Activated B cell treated with CpG ODN at 0.5 μM for 24 hours (primary cell): ENCODE data around the gene NKAIN2. TPM values are rescaled to one million over a fixed set of nuclear protein-coding genes. Genes with fewer than 3 reads are reported as not detected.
"Not testable (repeated sequence)": the region's sequence is repeated elsewhere in the genome, so short reads cannot be mapped to it uniquely, and the experiment has no call there.

Source experiments
- ATAC-seq: fragments of 200-7000 bp; cut with Tn5 transposase; one replicate; pipeline ENCODE4 v1.10.0; 2021; ENCODE audit warnings: low read depth, mild to moderate bottlenecking, moderate library complexity
- CTCF ChIA-PET: fragments of 350-600 bp; sonication (Branson Sonifier 250); formaldehyde crosslinking; loops from one replicate; lab custom pipeline; 2021; ENCODE audit warnings: antibody characterized with exemption; lab: Charles Lee
- POLR2A ChIA-PET: fragments of 350-600 bp; sonication (Branson Sonifier 250); formaldehyde crosslinking; loops from one replicate; lab custom pipeline; 2021; ENCODE audit warnings: antibody characterized with exemption; lab: Charles Lee
- DNase-seq: peaks from one replicate; pipeline ENCODE4 v3.0.0; 2022
- H3K27ac Mint-ChIP-seq: one replicate; pipeline ENCODE4 v1.8.0; 2020; ENCODE audit warnings: mixed read lengths
- H3K27me3 Mint-ChIP-seq: one replicate; pipeline ENCODE4 v1.8.0; 2021; ENCODE audit warnings: mixed read lengths
- H3K36me3 Mint-ChIP-seq: one replicate; pipeline ENCODE4 v1.8.0; 2021; ENCODE audit warnings: low read depth, mixed read lengths
- H3K4me1 Mint-ChIP-seq: one replicate; pipeline ENCODE4 v1.8.0; 2021; ENCODE audit warnings: mixed read lengths
- H3K4me3 Mint-ChIP-seq: one replicate; pipeline ENCODE4 v1.8.0; 2020; ENCODE audit warnings: mild to moderate bottlenecking, mixed read lengths
- H3K9me3 Mint-ChIP-seq: one replicate; pipeline ENCODE4 v1.8.0; 2020; ENCODE audit warnings: mixed read lengths
- intact Hi-C: fragments of 100-400 bp; cut with micrococcal nuclease; formaldehyde crosslinking; loops from one replicate; pipeline ENCODE4 v1.15.1; 2024
- total RNA-seq: library from RNA; stranded (reverse); gene quantifications from 2 replicates; pipeline ENCODE4 v1.2.3, GENCODE V29; 2022
- TF ChIP-seq, protein P1 (sequence below): fragments of 200-600 bp; IDR thresholded peaks from one replicate; pipeline ENCODE4 v1.8.0; 2022; ENCODE audit warnings: antibody characterized with exemption, mild to moderate bottlenecking

The NKAIN2 gene
- total RNA-seq, 1 donor from 2014 or later = not detected

- intact Hi-C loops = no loop called here
These were observed 589.9 kb downstream of the NKAIN2 start for GRCh38 chr6:124393536-124393935.

DNA sequence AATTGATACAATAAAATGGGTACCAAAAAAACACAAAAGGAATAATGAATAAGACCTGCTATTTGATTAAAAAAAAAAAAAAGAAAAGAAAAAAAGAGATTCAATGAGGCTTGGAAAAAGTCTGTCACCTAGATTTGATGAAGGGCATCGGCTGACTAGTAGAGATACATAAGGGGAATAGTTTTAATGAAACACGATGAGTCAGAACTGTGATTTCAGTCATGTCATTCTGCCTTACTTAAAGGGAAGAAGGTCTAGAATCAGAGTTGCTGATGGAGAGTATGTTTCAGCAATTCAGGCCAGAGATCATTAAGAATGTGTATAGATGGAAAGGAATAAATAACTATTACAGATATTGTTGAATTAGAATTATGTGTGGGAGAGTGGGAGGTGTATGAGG is 592.7 kb downstream of the NKAIN2 start:
- Mint-ChIP-seq H3K27me3 (no peaks in the 10 kb centered on the region), H3K9me3 (peaks cover 7% of the 10 kb centered on the region), H3K4me3 (no peak overlapping the region), H3K27ac (no peak overlapping the region), H3K4me1 (no peaks in the 10 kb centered on the region), H3K36me3 (no peaks in the 10 kb centered on the region)
- DNase-seq (no peak), ATAC-seq (no peak)
- POLR2A ChIA-PET = no interaction called here
- CTCF ChIA-PET = no interaction called here
- TF ChIP-seq, protein P1, sequence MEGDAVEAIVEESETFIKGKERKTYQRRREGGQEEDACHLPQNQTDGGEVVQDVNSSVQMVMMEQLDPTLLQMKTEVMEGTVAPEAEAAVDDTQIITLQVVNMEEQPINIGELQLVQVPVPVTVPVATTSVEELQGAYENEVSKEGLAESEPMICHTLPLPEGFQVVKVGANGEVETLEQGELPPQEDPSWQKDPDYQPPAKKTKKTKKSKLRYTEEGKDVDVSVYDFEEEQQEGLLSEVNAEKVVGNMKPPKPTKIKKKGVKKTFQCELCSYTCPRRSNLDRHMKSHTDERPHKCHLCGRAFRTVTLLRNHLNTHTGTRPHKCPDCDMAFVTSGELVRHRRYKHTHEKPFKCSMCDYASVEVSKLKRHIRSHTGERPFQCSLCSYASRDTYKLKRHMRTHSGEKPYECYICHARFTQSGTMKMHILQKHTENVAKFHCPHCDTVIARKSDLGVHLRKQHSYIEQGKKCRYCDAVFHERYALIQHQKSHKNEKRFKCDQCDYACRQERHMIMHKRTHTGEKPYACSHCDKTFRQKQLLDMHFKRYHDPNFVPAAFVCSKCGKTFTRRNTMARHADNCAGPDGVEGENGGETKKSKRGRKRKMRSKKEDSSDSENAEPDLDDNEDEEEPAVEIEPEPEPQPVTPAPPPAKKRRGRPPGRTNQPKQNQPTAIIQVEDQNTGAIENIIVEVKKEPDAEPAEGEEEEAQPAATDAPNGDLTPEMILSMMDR = no peak
- intact Hi-C loops = no loop called here

More at GRCh38 chr6:124393536-124393935, 589.9 kb downstream of the NKAIN2 start:
- TF ChIP-seq, protein P1 = no peak
- DNase-seq (no peak), ATAC-seq (no peak)
- H3K27me3 Mint-ChIP-seq = no peaks in the 10 kb centered on the region
- H3K36me3 Mint-ChIP-seq = no peaks in the 10 kb centered on the region
- ChIA-PET CTCF (no interaction called here), POLR2A (no interaction called here)
- peaks cover 8% of the 10 kb centered on the region for H3K9me3 Mint-ChIP-seq
- H3K27ac Mint-ChIP-seq = no peak overlapping the region
- H3K4me1 Mint-ChIP-seq = no peaks in the 10 kb centered on the region
- no peak overlapping the region for H3K4me3 Mint-ChIP-seq

DNA sequence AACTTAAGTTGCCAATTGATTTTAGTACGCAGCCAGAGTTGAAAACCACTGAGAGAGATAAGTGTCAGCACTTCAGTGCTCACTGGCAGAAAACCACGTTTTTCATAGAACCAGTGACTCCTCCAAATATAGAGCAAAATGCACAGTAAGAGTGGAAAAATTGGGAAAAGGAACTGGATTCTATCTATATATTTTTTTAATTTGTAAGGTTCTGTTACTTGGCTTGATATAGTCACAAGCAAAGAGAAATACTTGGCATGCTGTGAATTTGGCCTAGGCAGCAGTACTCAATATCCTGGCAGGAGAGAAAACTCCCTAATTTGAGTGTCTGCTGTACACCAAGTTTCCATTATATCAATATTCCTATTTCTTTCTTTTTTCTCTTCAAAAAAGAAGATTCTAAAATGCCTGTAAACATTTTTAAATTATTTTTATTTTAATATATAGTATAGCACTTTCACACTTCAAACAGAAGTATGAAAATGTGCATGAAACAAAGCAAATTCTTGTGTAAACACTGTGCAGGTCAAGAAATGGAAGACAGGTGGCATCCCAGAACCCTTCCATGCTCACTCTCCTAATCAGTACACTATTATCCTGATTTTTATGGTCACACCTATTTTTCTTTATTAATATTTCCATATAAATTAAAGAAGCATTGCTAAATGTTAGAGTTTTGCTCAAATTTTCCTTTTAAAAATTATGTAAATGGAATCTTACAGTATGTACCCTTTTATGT is 596.8 kb downstream of the NKAIN2 start:
- Mint-ChIP-seq H3K4me1 (no peaks in the 10 kb centered on the region), H3K27ac (no peak overlapping the region), H3K36me3 (no peaks in the 10 kb centered on the region), H3K4me3 (no peak overlapping the region), H3K9me3 (peaks cover 7% of the 10 kb centered on the region), H3K27me3 (no peaks in the 10 kb centered on the region)
- ChIA-PET CTCF (no interaction called here), POLR2A (no interaction called here)
- no peak for ATAC-seq
- no peak for DNase-seq
- TF ChIP-seq, protein P1 = no peak
- intact Hi-C loops = no loop called here

GRCh38 chr6:124410425-124410824 is 606.8 kb downstream of the NKAIN2 start:
- intact Hi-C loops, H3K36me3 Mint-ChIP-seq, H3K27ac Mint-ChIP-seq, CTCF ChIA-PET, H3K27me3 Mint-ChIP-seq, DNase-seq, H3K9me3 Mint-ChIP-seq, ATAC-seq, POLR2A ChIA-PET, H3K4me1 Mint-ChIP-seq, H3K4me3 Mint-ChIP-seq: not testable (repeated sequence)

- ATAC-seq, intact Hi-C loops, H3K4me1 Mint-ChIP-seq, H3K27ac Mint-ChIP-seq, DNase-seq, H3K36me3 Mint-ChIP-seq, POLR2A ChIA-PET, H3K9me3 Mint-ChIP-seq, CTCF ChIA-PET, H3K4me3 Mint-ChIP-seq, H3K27me3 Mint-ChIP-seq: not testable (repeated sequence)
These were observed 609.0 kb downstream of the NKAIN2 start for GRCh38 chr6:124412657-124413056.

- H3K9me3 Mint-ChIP-seq = peaks cover 9% of the 10 kb centered on the region
- TF ChIP-seq, protein P1 = no peak
- ATAC-seq = no peak
- no peaks in the 10 kb centered on the region for H3K4me1 Mint-ChIP-seq
- H3K36me3 Mint-ChIP-seq = no peaks in the 10 kb centered on the region
- CTCF ChIA-PET = no interaction called here
- intact Hi-C loops = no loop called here
- no peak for DNase-seq
- H3K27me3 Mint-ChIP-seq = no peaks in the 10 kb centered on the region
- POLR2A ChIA-PET = no interaction called here
- no peak overlapping the region for H3K27ac Mint-ChIP-seq
- H3K4me3 Mint-ChIP-seq = no peak overlapping the region
These were observed 616.6 kb downstream of the NKAIN2 start for GRCh38 chr6:124420116-124420840.
